Renal pelvis (tissue), 4 donors: ENCODE results near the gene SHISA8. TPM values are rescaled to one million over a fixed set of nuclear protein-coding genes. Genes with fewer than 3 reads are reported as not detected.

Experiments used
- DNase-seq: peaks from one replicate; pipeline ENCODE4 v3.0.0-alpha.2; 2013
- polyA plus RNA-seq, 3 donors: library from polyadenylated mRNA; unstranded; fragments of 120-200 nt; gene quantifications; one replicate each; pipeline ENCODE4 v1.2.1, GENCODE V29; 2013; ENCODE audit not compliant: insufficient read length in 3 of 3

Gene SHISA8
- polyA plus RNA-seq, 3 donors: 0.43 to 1.6 (median 1.4) TPM

- no peak for DNase-seq
Measured at GRCh38 chr22:41934284-41935014, 19.6 kb upstream of the SHISA8 start.

GRCh38 chr22:41933411-41934177, 18.7 kb upstream of the SHISA8 start:
- no peak for DNase-seq

GRCh38 chr22:41932353-41932752, 17.5 kb upstream of the SHISA8 start:
- no peak for DNase-seq

- DNase-seq: no peak
Measured at GRCh38 chr22:41931701-41932269, 16.9 kb upstream of the SHISA8 start.

GRCh38 chr22:41929418-41929810, 14.5 kb upstream of the SHISA8 start:
- no peak for DNase-seq

GRCh38 chr22:41928593-41929417, 13.9 kb upstream of the SHISA8 start:
- DNase-seq: no peak

- DNase-seq: no peak
Measured at GRCh38 chr22:41927813-41928212, 12.9 kb upstream of the SHISA8 start.

GRCh38 chr22:41925783-41926460, 11.0 kb upstream of the SHISA8 start:
- DNase-seq: no peak

GRCh38 chr22:41923595-41924276, 8.9 kb upstream of the SHISA8 start:
- DNase-seq: no peak

GRCh38 chr22:41922940-41923594, 8.2 kb upstream of the SHISA8 start:
- no peak for DNase-seq

GRCh38 chr22:41922328-41922727, 7.5 kb upstream of the SHISA8 start:
- no peak for DNase-seq

- no peak for DNase-seq
Measured at GRCh38 chr22:41920271-41920976, 5.5 kb upstream of the SHISA8 start.

GRCh38 chr22:41919357-41920224, 4.7 kb upstream of the SHISA8 start:
- DNase-seq: peak; percentile 57

- DNase-seq: peak; percentile 62
Measured at GRCh38 chr22:41917903-41918791, 3.3 kb upstream of the SHISA8 start.

- no peak for DNase-seq
Measured at GRCh38 chr22:41917375-41917902, 2.6 kb upstream of the SHISA8 start.

- no peak for DNase-seq
Measured at GRCh38 chr22:41916745-41917358, 2.0 kb upstream of the SHISA8 start.
